ENCODE data around the gene L3MBTL4.

DNA sequence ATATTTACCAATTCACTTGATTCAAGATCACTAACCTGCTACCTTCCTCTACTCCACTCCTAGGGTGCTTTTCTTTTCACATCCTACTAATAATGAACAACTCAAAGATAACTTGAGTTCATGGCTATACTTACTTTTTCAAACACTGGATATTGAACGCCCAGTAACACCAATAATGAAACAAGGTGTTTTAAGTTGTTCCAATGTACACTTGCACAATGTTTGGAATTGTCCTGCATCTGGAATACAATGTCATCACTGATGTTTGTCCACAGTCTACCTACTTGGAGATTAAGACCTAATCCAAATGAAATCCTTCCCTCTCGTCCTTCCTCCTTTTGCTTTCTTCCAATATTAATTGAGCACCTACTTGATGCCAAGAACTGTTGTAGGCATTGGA is 301.1 kb downstream of the L3MBTL4 start:
- TF ChIP-seq, protein P1, sequence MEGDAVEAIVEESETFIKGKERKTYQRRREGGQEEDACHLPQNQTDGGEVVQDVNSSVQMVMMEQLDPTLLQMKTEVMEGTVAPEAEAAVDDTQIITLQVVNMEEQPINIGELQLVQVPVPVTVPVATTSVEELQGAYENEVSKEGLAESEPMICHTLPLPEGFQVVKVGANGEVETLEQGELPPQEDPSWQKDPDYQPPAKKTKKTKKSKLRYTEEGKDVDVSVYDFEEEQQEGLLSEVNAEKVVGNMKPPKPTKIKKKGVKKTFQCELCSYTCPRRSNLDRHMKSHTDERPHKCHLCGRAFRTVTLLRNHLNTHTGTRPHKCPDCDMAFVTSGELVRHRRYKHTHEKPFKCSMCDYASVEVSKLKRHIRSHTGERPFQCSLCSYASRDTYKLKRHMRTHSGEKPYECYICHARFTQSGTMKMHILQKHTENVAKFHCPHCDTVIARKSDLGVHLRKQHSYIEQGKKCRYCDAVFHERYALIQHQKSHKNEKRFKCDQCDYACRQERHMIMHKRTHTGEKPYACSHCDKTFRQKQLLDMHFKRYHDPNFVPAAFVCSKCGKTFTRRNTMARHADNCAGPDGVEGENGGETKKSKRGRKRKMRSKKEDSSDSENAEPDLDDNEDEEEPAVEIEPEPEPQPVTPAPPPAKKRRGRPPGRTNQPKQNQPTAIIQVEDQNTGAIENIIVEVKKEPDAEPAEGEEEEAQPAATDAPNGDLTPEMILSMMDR (IDR thresholded peaks at IDR 0.05; ENCODE audit: poor library complexity) = no peak
- TF ChIP-seq EZH2 (IDR thresholded peaks at IDR 0.05; ENCODE audit: borderline replicate concordance) = no peak
- no peak for TF ChIP-seq EZH2phosphoT487 (IDR thresholded peaks at IDR 0.05; ENCODE audit: low read depth, severe bottlenecking, unreplicated experiment)

Measured in hepatocyte (in vitro differentiated cells).